GM19193 (cell line): ENCODE data around the gene PACS1.

Source experiments
- POLR2A ChIP-seq: IDR thresholded peaks from 4 replicates; pipeline ENCODE4 v1.6.1; 2011; ENCODE audit not compliant: insufficient read depth, insufficient read length; ENCODE audit errors: extremely low read depth

The PACS1 gene

GRCh38 chr11:66133216-66133775, 63.2 kb downstream of the PACS1 start:
- no peak for TF ChIP-seq POLR2A

- no peak for TF ChIP-seq POLR2A
Measured at GRCh38 chr11:66136752-66137123, 66.7 kb downstream of the PACS1 start.

DNA sequence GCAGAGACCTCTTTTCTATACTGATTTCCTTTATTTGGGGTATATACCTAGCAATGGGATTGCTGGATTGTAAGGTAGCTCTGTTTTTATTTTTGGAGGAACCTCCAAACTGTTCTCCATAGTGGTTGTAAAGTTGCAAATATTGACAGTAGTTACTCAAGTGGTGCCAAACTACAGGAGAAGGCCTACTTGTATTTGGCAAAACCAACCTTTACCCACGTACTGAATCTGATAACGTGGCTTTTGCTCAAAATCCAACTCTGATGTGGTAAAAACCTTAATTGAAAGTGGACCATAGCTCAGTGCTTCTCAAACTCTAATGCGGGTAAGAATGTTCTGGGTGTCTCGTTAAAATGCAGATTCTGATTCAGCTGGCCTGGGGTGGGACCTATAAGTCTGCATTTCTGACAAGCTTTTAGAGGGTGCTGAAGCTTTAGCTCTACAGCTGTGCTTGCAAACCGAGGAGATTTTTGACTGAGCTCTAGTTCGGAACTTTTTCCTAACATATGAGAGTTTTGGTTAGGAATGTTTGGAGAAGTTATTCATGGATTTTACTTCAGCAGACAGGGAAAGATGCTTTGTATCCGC, 69.8 kb downstream of the PACS1 start:
- TF ChIP-seq POLR2A: no peak

- TF ChIP-seq POLR2A: no peak
Measured at GRCh38 chr11:66142370-66143263, 72.5 kb downstream of the PACS1 start.

DNA sequence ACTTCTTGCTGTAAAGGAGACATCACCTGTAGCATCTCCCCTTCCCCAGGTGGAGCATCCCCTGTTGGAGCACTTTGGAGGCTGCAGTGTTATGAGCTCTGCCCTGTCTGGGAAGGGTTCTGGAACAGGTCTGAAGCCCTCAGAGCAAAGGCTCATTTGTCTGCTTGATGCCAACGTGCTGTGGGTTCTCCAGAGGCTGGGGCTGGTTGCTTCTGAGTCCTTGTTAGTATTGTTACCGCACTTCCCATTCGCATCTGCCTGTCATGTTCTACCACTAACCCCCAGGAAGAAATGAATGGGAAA, 73.1 kb downstream of the PACS1 start:
- TF ChIP-seq POLR2A: no peak

GRCh38 chr11:66143996-66144678, 74.1 kb downstream of the PACS1 start:
- no peak for TF ChIP-seq POLR2A

DNA sequence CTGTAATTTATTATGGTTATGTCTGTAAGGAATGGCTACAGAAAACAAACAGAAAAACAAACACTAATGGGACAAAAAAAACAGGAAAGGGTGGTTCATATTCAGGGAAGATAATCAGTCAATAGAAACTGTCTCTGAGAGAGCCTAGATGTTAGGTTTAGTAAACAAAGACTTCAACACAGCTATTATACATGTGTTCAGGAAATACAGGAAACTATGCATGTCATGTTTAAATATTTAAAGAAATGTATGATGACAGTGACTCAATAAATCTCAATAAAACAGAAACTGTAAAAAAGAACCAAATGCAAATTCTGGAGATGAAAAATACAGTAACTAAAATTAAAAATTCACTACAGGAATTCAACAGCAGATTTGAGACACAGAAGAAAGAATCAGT, 76.0 kb downstream of the PACS1 start:
- TF ChIP-seq POLR2A: no peak

- no peak for TF ChIP-seq POLR2A
Measured at GRCh38 chr11:66146940-66147339, 76.9 kb downstream of the PACS1 start.

GRCh38 chr11:66150140-66150539, 80.1 kb downstream of the PACS1 start:
- no peak for TF ChIP-seq POLR2A

DNA sequence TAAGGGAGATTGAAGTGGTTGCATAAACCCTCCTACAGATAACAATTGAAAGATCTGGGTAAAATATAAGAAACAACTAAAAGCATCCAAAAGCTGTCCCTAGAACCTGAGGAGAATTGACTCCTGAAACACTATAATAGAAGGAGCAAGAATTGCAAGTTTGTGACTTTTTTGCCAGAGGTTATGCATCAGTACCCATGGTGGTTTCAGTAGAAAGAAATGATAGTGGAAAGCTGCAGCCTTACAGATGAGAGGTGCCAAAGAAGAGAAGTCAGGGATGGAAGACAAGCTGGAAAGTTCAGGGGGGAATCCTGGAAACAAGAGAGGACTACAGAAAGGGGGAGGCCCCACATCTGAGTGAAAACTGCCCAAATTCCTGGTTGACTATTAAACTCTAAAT, 80.7 kb downstream of the PACS1 start:
- TF ChIP-seq POLR2A: no peak

DNA sequence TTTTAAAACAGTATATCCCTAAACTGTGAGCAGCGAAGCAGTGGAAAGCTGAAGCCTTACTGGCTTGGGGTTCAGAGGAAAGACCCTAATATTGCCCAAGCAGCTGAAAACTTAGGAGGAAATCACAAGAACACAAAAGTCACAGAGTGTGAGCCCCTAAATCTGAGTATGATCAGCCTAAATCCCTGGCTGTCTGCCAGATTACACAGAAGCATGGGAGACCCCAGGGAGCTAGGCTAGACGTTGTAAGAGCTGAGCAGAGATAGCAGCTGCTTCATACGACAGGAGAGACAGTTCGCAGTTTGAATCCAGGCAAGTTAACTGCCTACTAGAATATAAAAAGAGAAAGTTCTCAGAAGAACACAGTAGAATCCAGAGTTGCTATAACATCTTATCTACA, 81.2 kb downstream of the PACS1 start:
- no peak for TF ChIP-seq POLR2A

GRCh38 chr11:66154109-66154508, 84.0 kb downstream of the PACS1 start:
- TF ChIP-seq POLR2A: no peak

DNA sequence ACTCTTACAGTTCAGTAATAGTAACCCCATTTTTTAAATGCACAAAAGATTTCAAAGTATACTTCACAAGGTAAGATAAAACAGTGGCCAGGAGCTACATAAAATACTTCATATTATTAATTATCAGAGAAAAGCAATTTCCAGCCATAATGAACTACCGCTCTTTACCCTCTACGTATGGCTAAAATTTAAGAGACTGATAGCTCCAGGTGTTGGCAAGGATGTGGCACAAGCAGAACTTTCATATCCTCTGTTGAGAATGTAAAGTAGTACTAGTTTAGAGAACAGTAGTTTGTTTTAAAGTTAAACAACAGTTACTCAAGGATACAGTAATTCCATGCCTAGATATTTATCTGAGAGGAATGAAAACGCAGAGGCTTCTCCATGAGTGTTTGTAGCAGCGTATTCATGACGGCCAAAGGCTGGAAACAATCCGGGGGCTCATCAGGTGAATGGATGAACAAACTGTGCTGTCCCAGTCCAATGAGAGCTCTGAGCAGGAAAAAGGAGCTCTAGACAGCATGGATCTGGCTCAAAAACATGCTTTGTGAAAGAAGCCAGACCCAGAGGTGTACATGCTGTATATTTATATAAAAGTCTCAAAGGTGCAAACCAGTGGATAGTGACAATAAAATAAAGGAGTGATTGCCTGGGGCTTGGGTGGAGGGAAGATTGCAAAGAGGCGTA, 85.5 kb downstream of the PACS1 start:
- no peak for TF ChIP-seq POLR2A

DNA sequence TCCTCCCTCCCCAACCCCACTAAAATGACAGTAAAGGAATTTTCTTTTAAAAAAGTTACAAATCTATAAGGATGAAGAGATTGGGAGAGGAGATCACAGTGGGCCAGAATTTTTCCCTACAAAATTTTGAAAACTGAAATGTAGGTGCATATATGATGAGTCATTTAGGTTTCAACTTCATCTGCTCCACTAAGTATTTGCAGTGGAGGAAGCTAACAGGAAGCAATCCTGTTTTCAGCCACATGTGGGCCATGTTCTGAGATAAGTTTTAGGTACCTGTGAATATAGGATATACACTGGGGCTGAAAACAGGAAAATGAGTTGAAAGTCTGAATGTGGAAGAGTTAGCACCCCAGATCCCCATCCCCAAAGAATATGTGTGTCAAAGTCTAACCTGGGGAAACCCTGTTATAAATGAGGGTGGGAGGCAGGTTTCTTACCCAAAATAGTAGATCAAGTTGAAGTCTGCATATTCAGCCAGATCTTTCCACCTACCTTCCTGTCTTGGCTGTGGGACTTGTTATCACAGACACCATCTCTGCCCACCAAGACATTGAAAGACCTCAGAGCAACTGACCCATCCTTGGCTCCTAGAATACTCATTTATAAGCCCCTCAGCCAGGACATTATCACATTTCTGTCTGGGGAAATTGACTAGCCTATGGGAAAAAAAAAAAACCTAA, 87.3 kb downstream of the PACS1 start:
- no peak for TF ChIP-seq POLR2A

DNA sequence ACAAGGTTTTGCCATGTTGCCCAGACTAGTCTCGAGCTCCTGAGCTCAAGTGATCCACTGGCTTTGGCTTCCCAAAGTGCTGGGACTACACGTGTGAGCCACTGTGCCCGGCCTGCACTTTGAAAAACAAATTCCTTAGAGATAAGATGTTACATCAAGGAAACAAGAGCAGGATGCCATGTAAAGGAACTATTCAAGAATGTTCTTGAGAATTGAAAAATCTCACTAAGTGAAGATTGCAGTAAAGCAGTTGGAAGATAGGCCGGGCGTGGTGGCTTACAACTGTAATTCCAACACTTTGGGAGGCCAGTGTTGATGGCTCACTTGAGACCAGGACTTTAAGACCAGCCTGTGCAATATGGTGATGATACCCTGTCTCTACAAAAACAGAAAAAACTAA, 88.1 kb downstream of the PACS1 start:
- no peak for TF ChIP-seq POLR2A

DNA sequence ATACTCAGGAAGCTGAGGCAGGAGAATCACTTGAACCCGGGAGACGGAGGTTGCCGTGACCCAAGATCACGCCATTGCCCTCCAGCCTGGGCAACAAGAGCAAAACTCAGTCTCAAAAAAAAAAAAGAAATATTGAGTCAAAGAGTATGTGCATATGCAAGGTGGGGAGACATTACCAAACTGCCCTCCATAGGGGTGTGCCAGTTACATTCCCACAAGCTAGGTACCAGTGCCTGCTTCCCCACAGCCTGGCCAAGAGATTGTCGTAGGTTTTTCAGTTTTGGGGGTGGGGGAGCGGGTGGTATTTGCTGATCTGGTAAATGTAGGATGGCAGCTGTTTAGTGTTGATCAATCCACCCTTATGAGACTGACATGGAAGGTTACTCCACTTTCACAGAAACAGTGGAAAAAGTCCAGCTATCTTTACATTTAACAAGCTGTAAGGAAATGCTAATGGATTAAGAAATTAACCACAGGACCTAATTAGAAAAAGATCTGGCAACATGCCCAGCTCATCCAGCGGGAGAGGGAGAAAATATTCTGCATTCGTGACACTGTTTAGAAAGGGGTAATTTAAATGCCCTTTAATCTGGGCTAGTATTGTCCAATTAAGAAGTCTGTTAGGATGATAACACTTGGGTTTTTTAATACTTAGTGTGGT, 89.4 kb downstream of the PACS1 start:
- no peak for TF ChIP-seq POLR2A
